ENCODE data around the gene PUM2.

- TF ChIP-seq, protein P1, sequence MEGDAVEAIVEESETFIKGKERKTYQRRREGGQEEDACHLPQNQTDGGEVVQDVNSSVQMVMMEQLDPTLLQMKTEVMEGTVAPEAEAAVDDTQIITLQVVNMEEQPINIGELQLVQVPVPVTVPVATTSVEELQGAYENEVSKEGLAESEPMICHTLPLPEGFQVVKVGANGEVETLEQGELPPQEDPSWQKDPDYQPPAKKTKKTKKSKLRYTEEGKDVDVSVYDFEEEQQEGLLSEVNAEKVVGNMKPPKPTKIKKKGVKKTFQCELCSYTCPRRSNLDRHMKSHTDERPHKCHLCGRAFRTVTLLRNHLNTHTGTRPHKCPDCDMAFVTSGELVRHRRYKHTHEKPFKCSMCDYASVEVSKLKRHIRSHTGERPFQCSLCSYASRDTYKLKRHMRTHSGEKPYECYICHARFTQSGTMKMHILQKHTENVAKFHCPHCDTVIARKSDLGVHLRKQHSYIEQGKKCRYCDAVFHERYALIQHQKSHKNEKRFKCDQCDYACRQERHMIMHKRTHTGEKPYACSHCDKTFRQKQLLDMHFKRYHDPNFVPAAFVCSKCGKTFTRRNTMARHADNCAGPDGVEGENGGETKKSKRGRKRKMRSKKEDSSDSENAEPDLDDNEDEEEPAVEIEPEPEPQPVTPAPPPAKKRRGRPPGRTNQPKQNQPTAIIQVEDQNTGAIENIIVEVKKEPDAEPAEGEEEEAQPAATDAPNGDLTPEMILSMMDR (IDR thresholded peaks at IDR 0.05): no peak
- TF ChIP-seq POLR2A (IDR thresholded peaks at IDR 0.05): no peak
Measured at GRCh38 chr2:20236496-20236895, 114.1 kb downstream of the PUM2 start.
